Fibroblast of pulmonary artery (primary cell): ENCODE measurements around the gene CUBN.

Experiments
- DNase-seq: peaks from one replicate; pipeline ENCODE4 v3.0.0-alpha.2; 2010; ENCODE audit warnings: low read depth
- H3K4me3 ChIP-seq: replicated peaks from 2 replicates; pipeline ENCODE4 v1.5.1; 2011; ENCODE audit warnings: low read depth, mild to moderate bottlenecking, control low read depth, low read length, moderate library complexity
- TF ChIP-seq, protein P1 (sequence below): IDR thresholded peaks from 2 replicates; pipeline ENCODE4 v1.5.1; 2011; ENCODE audit warnings: mild to moderate bottlenecking, control low read depth, low read length, inconsistent platforms; ENCODE audit errors: missing control alignments

The CUBN gene

DNA sequence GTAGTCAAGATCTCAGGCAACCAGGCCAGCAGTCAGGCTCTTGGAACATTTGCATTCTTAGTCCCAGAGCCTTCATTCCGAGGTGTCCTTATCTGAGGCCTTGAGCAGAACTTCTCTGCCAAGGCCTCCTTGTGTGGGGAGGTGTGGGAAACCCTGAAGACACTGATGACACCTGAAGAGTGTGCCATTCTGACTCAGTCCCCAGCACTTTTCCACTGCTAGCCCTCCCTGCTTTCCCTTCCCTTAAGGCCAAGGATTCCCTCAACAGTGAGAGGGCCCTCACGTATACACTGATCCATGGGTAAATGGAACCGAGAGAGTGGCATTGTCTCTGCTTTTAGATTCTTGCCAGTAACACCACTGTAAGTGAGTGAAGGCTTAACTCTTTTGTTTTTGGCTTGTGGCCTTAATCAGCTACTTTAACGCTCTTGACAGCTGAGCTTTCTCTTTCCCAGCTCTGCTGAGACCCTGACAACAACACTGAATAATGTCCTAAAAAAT lies 41.6 kb upstream of the CUBN start:
- TF ChIP-seq, protein P1, sequence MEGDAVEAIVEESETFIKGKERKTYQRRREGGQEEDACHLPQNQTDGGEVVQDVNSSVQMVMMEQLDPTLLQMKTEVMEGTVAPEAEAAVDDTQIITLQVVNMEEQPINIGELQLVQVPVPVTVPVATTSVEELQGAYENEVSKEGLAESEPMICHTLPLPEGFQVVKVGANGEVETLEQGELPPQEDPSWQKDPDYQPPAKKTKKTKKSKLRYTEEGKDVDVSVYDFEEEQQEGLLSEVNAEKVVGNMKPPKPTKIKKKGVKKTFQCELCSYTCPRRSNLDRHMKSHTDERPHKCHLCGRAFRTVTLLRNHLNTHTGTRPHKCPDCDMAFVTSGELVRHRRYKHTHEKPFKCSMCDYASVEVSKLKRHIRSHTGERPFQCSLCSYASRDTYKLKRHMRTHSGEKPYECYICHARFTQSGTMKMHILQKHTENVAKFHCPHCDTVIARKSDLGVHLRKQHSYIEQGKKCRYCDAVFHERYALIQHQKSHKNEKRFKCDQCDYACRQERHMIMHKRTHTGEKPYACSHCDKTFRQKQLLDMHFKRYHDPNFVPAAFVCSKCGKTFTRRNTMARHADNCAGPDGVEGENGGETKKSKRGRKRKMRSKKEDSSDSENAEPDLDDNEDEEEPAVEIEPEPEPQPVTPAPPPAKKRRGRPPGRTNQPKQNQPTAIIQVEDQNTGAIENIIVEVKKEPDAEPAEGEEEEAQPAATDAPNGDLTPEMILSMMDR, result no peak
- H3K4me3 ChIP-seq, result peak overlapping the region; percentile 10
- DNase-seq, result peak; percentile 43

DNA sequence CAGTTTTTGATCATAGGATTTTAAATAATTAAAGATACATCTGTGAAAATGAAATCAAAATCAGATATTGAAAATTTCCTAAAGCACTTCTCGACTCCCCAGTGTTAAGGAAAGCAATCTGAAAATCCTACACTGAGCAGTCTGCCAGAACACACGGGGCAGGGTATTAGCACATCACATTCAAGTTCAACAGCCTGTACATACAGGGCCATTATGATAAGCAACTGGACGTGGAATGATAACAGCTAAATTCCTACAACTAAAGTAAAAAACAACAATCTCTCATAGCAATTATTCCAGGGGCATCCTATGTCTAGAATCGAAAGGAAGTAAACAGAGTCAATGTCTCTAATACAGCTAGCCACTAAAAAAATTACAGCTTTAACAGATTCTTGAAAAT lies 40.2 kb upstream of the CUBN start:
- TF ChIP-seq, protein P1, result no peak
- no peak overlapping the region for H3K4me3 ChIP-seq
- DNase-seq, result peak; percentile 29

DNA sequence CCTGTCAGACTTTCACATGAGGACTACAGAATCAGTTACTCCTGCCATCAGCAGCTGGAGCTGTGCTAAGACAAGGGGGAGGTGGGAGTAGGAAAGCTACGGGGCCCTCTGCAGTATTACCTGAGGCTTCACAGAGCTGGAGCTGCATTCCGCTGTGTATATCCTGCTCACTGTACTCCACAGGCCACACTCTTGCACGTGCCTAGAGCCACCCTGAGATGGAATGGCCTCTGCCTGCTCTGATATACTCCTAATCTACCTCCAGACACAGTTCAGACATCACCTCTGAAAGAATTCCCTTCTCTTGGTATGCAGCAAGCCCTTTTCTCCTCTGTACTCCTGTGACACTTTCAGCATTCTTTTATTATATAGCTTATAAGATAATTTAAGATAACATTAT lies 37.1 kb upstream of the CUBN start:
- no peak overlapping the region for H3K4me3 ChIP-seq
- TF ChIP-seq, protein P1, result no peak

DNA sequence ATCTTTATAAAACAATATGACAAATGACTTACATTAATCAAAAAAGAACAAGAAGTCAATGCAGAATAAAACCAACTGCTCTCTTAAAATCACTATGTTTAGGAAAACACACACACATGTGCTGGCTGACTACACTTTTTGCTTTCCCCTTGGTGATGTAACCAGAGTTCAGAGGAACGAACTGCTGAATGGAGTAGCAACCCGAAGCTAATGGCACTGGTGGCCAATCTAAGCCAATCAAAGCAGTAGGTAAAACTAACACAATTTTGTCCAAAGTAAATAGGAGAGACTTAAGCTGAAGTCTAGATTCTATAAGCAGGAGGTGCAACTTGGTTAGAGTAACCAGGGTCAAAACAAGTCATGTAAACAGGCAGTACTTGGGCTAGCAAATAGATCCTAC lies 33.2 kb upstream of the CUBN start:
- no peak overlapping the region for H3K4me3 ChIP-seq
- DNase-seq, result no peak
- TF ChIP-seq, protein P1, result no peak

More for the DNA sequence above, 37.1 kb upstream of the CUBN start:
- no peak for DNase-seq

DNA sequence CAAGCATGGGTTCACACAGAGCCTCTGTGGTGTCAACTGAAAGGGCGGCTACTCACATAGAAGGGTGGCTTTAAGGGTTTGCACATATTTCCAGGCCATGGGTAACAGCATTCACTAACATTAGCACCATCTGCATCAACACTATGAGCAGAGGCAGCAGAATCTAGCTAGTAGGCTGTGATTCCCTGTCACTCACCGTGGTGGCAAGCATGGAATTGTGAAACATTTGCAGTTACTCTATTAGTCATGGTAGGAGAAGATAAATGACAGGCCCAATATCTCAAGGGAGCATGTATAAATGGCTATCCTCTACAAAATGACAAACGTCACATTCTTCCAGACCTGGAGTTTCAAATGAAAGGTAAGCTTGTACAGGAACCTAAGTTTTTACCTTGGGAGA lies 32.2 kb upstream of the CUBN start:
- H3K4me3 ChIP-seq, result no peak overlapping the region
- TF ChIP-seq, protein P1, result no peak
- DNase-seq, result no peak

DNA sequence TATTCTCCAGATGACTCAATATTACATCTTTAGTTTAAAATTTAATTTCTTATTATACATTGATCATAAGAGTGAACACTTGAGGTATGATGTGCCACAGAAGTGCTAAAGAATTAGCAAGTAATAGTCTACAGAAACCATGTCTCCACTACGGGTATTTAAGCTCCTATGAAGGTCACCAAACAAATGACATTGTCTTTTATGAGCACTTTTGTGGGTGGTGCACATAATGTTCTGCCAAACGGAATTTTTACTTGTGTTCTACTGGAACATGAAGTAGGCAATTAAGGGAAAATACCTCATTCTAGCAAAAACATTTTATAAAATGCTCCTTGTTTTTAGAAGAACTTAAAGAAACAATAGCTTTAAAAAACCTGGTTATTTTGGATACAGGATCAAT lies 27.4 kb upstream of the CUBN start:
- no peak overlapping the region for H3K4me3 ChIP-seq
- DNase-seq, result no peak
- TF ChIP-seq, protein P1, result no peak

DNA sequence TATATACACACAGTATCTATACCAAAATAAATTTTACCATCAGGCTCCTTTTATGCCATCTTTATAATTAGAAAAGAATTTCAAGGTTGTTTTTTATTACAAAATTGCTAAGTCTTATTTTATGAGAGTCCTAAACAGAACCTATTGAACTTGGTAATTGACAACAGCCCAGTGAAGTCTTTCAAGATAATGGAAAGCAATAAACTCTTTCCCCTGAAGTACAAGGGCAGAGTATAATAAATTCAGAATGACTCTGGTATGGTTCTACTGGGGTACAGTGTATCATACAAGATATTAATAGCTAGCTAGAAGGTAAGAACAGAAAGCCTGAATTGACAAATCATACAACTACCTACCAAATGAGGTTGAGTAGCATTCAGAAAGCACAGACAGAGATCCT lies 26.2 kb upstream of the CUBN start:
- H3K4me3 ChIP-seq, result no peak overlapping the region
- TF ChIP-seq, protein P1, result no peak
- DNase-seq, result no peak
